ENCODE data around the gene WWP2.

WWP2 gene

GRCh38 chr16:69893106-69893505 is 131.0 kb downstream of the WWP2 start:
- DNase-seq, result no peak

- no peak for DNase-seq
These were observed 132.5 kb downstream of the WWP2 start for GRCh38 chr16:69894676-69895075.

- no peak for DNase-seq
These were observed 141.8 kb downstream of the WWP2 start for GRCh38 chr16:69903865-69904415.

- DNase-seq, result no peak
These were observed 142.5 kb downstream of the WWP2 start for GRCh38 chr16:69904495-69905170.

GRCh38 chr16:69905171-69905555 is 143.0 kb downstream of the WWP2 start:
- DNase-seq, result no peak

GRCh38 chr16:69906838-69907401 is 144.8 kb downstream of the WWP2 start:
- DNase-seq, result no peak

- DNase-seq, result no peak
These were observed 146.9 kb downstream of the WWP2 start for GRCh38 chr16:69909043-69909442.

- no peak for DNase-seq
These were observed 147.6 kb downstream of the WWP2 start for GRCh38 chr16:69909760-69910159.

- no peak for DNase-seq
These were observed 148.8 kb downstream of the WWP2 start for GRCh38 chr16:69910964-69911363.

- DNase-seq, result no peak
These were observed 154.3 kb downstream of the WWP2 start for GRCh38 chr16:69916462-69916861.

GRCh38 chr16:69917311-69917710 is 155.2 kb downstream of the WWP2 start:
- no peak for DNase-seq

GRCh38 chr16:69917739-69918138 is 155.6 kb downstream of the WWP2 start:
- DNase-seq, result no peak

GRCh38 chr16:69918241-69918640 is 156.1 kb downstream of the WWP2 start:
- DNase-seq, result no peak

GRCh38 chr16:69921127-69921526 is 159.0 kb downstream of the WWP2 start:
- DNase-seq, result no peak

GRCh38 chr16:69922200-69922599 is 160.1 kb downstream of the WWP2 start:
- no peak for DNase-seq

- no peak for DNase-seq
These were observed 162.1 kb downstream of the WWP2 start for GRCh38 chr16:69924041-69924775.

GRCh38 chr16:69924777-69925191 is 162.7 kb downstream of the WWP2 start:
- no peak for DNase-seq

GRCh38 chr16:69925311-69925710 is 163.2 kb downstream of the WWP2 start:
- no peak for DNase-seq

- DNase-seq, result no peak
These were observed 164.1 kb downstream of the WWP2 start for GRCh38 chr16:69926241-69926640.

- DNase-seq, result no peak
These were observed 165.1 kb downstream of the WWP2 start for GRCh38 chr16:69927056-69927757.

GRCh38 chr16:69928856-69929400 is 166.8 kb downstream of the WWP2 start:
- DNase-seq, result no peak

GRCh38 chr16:69929480-69929879 is 167.3 kb downstream of the WWP2 start:
- DNase-seq, result no peak

All from NCI-H1105 treated with DMSO at 0.1 percent for 48 hours (cell line).